Stimulated activated effector memory CD8-positive, alpha-beta T cell treated with anti-CD3 and anti-CD28 coated beads, Interleukin-12 subunit alpha, Interleukin-12 subunit beta, amount 100 ng/mL, for 72 hours (primary cell): ENCODE data around the gene PRDM16.

Source experiments
- ATAC-seq: fragments of 150-1000 bp; cut with Tn5 transposase; 2 replicates; pipeline ENCODE4 v1.10.0; 2021
- DNase-seq, 2 donors: peaks; one replicate each; pipeline ENCODE4 v3.0.0; 2021 to 2022; ENCODE audit warnings: low spot score in 2 of 2
- H3K27ac Mint-ChIP-seq: one replicate; pipeline ENCODE4 v1.8.0; 2022; ENCODE audit warnings: mild to moderate bottlenecking, mixed read lengths
- H3K36me3 Mint-ChIP-seq: one replicate; pipeline ENCODE4 v1.8.0; 2022; ENCODE audit warnings: mild to moderate bottlenecking, mixed read lengths
- H3K4me1 Mint-ChIP-seq: one replicate; pipeline ENCODE4 v1.8.0; 2022; ENCODE audit warnings: mixed read lengths
- H3K4me3 Mint-ChIP-seq: one replicate; pipeline ENCODE4 v1.8.0; 2022; ENCODE audit warnings: mild to moderate bottlenecking, mixed read lengths
- H3K9me3 Mint-ChIP-seq: one replicate; pipeline ENCODE4 v1.8.0; 2022; ENCODE audit warnings: mixed read lengths

The PRDM16 gene

GRCh38 chr1:3456964-3457909 is 388.2 kb downstream of the PRDM16 start:
- H3K4me1 Mint-ChIP-seq = no peaks in the 10 kb centered on the region

GRCh38 chr1:3457910-3458883 is 389.2 kb downstream of the PRDM16 start:
- H3K9me3 Mint-ChIP-seq = no peaks in the 10 kb centered on the region
- H3K4me1 Mint-ChIP-seq = no peaks in the 10 kb centered on the region
- no peak for ATAC-seq
- no peaks in the 10 kb centered on the region for H3K36me3 Mint-ChIP-seq
- H3K4me3 Mint-ChIP-seq = no peak overlapping the region
- peak overlapping the region; percentile 39 for H3K27ac Mint-ChIP-seq
- DNase-seq = no peak

More at GRCh38 chr1:3456964-3457909, 388.2 kb downstream of the PRDM16 start:
- Mint-ChIP-seq H3K27ac (no peak overlapping the region), H3K36me3 (no peaks in the 10 kb centered on the region), H3K9me3 (no peaks in the 10 kb centered on the region), H3K4me3 (no peak overlapping the region)
- ATAC-seq (no peak), DNase-seq (no peak)

- no peaks in the 10 kb centered on the region for H3K4me1 Mint-ChIP-seq
- DNase-seq (no peak), ATAC-seq (no peak)
- peak overlapping the region; percentile 39 for H3K27ac Mint-ChIP-seq
- H3K36me3 Mint-ChIP-seq = no peaks in the 10 kb centered on the region
- no peaks in the 10 kb centered on the region for H3K9me3 Mint-ChIP-seq
- no peak overlapping the region for H3K4me3 Mint-ChIP-seq
Measured at GRCh38 chr1:3459051-3459908, 390.3 kb downstream of the PRDM16 start.

GRCh38 chr1:3459940-3460671 is 391.1 kb downstream of the PRDM16 start:
- no peaks in the 10 kb centered on the region for H3K36me3 Mint-ChIP-seq
- no peak overlapping the region for H3K27ac Mint-ChIP-seq
- no peak for DNase-seq
- no peaks in the 10 kb centered on the region for H3K9me3 Mint-ChIP-seq
- no peak for ATAC-seq
- H3K4me3 Mint-ChIP-seq = no peak overlapping the region
- H3K4me1 Mint-ChIP-seq = no peaks in the 10 kb centered on the region

- Mint-ChIP-seq H3K4me3 (no peak overlapping the region), H3K36me3 (no peaks in the 10 kb centered on the region), H3K27ac (no peak overlapping the region), H3K4me1 (no peaks in the 10 kb centered on the region), H3K9me3 (no peaks in the 10 kb centered on the region)
- no peak for ATAC-seq
- DNase-seq = no peak
Measured at GRCh38 chr1:3460672-3461131, 391.7 kb downstream of the PRDM16 start.

GRCh38 chr1:3461238-3461933 is 392.4 kb downstream of the PRDM16 start:
- Mint-ChIP-seq H3K36me3 (no peaks in the 10 kb centered on the region), H3K27ac (no peak overlapping the region), H3K9me3 (no peaks in the 10 kb centered on the region), H3K4me3 (no peak overlapping the region), H3K4me1 (no peaks in the 10 kb centered on the region)
- ATAC-seq (no peak), DNase-seq (no peak)

GRCh38 chr1:3461934-3462275 is 392.9 kb downstream of the PRDM16 start:
- no peak for DNase-seq
- no peaks in the 10 kb centered on the region for H3K36me3 Mint-ChIP-seq
- H3K4me1 Mint-ChIP-seq = no peaks in the 10 kb centered on the region
- ATAC-seq = no peak
- no peak overlapping the region for H3K27ac Mint-ChIP-seq
- H3K4me3 Mint-ChIP-seq = no peak overlapping the region
- no peaks in the 10 kb centered on the region for H3K9me3 Mint-ChIP-seq

- no peaks in the 10 kb centered on the region for H3K36me3 Mint-ChIP-seq
- no peaks in the 10 kb centered on the region for H3K9me3 Mint-ChIP-seq
- no peak overlapping the region for H3K27ac Mint-ChIP-seq
- ATAC-seq (no peak), DNase-seq (no peak)
- no peaks in the 10 kb centered on the region for H3K4me1 Mint-ChIP-seq
- H3K4me3 Mint-ChIP-seq = no peak overlapping the region
Measured at GRCh38 chr1:3462356-3463012, 393.5 kb downstream of the PRDM16 start.

GRCh38 chr1:3463013-3463385 is 394.0 kb downstream of the PRDM16 start:
- Mint-ChIP-seq H3K9me3 (no peaks in the 10 kb centered on the region), H3K4me1 (no peaks in the 10 kb centered on the region), H3K36me3 (no peaks in the 10 kb centered on the region), H3K27ac (no peak overlapping the region), H3K4me3 (no peak overlapping the region)
- ATAC-seq = no peak
- no peak for DNase-seq

GRCh38 chr1:3463408-3463863 is 394.4 kb downstream of the PRDM16 start:
- no peak overlapping the region for H3K4me3 Mint-ChIP-seq

GRCh38 chr1:3463891-3464648 is 395.1 kb downstream of the PRDM16 start:
- no peak for DNase-seq

More at GRCh38 chr1:3463408-3463863, 394.4 kb downstream of the PRDM16 start:
- Mint-ChIP-seq H3K9me3 (no peaks in the 10 kb centered on the region), H3K27ac (no peak overlapping the region), H3K4me1 (no peaks in the 10 kb centered on the region), H3K36me3 (no peaks in the 10 kb centered on the region)
- DNase-seq (no peak), ATAC-seq (no peak)

GRCh38 chr1:3464649-3465025 is 395.6 kb downstream of the PRDM16 start:
- H3K27ac Mint-ChIP-seq = no peak overlapping the region
- DNase-seq = no peak

More at GRCh38 chr1:3463891-3464648, 395.1 kb downstream of the PRDM16 start:
- no peak overlapping the region for H3K27ac Mint-ChIP-seq
- no peaks in the 10 kb centered on the region for H3K36me3 Mint-ChIP-seq
- H3K9me3 Mint-ChIP-seq = no peaks in the 10 kb centered on the region
- H3K4me1 Mint-ChIP-seq = no peaks in the 10 kb centered on the region
- ATAC-seq = no peak
- H3K4me3 Mint-ChIP-seq = no peak overlapping the region

More at GRCh38 chr1:3464649-3465025, 395.6 kb downstream of the PRDM16 start:
- ATAC-seq = no peak
- H3K36me3 Mint-ChIP-seq = no peaks in the 10 kb centered on the region
- H3K9me3 Mint-ChIP-seq = no peaks in the 10 kb centered on the region
- H3K4me1 Mint-ChIP-seq = no peaks in the 10 kb centered on the region
- no peak overlapping the region for H3K4me3 Mint-ChIP-seq
